AG20443 (cell line): ENCODE data around the gene LRRC75B.
"Not testable (repeated sequence)": the region's sequence is repeated elsewhere in the genome, so short reads cannot be mapped to it uniquely, and the experiment has no call there.

Experiments used
- DNase-seq: peaks from one replicate; pipeline ENCODE4 v3.0.0; 2012; ENCODE audit warnings: low spot score, mixed read lengths

LRRC75B gene

DNA sequence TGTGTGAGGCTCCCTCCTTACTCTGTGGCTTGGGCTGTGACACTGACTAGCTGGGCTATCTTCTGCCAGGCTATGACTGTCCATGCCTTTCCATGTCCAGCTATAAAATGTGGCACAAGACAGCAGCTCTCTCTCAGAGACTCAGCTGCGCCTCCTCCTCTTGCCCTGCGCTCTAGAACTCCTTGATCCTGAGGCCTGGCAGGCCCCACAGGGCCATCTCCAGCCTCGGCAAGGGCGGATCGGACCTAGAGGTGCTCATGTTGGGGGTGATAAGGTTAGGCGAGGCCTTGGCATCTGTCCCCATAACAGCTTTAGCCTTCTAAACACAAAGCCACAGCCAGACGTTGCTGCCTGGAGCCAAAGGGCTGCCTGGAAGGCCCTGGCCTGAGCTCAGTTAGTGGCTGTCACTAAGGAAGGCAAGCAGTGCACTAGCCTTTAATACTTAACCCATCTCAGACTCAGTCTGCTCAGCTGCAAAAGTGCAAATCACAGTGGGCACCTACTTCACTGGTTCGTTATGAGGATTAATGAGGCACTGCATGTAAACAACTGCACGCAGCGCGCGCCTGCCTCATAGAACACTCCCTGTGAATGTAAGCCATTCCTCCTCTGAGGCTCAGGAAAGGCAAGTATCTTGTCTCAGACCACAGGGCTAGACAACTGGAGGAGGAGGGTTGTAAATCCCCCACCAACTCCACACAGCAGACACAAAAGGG is 39.1 kb downstream of the LRRC75B start:
- no peak for DNase-seq

DNA sequence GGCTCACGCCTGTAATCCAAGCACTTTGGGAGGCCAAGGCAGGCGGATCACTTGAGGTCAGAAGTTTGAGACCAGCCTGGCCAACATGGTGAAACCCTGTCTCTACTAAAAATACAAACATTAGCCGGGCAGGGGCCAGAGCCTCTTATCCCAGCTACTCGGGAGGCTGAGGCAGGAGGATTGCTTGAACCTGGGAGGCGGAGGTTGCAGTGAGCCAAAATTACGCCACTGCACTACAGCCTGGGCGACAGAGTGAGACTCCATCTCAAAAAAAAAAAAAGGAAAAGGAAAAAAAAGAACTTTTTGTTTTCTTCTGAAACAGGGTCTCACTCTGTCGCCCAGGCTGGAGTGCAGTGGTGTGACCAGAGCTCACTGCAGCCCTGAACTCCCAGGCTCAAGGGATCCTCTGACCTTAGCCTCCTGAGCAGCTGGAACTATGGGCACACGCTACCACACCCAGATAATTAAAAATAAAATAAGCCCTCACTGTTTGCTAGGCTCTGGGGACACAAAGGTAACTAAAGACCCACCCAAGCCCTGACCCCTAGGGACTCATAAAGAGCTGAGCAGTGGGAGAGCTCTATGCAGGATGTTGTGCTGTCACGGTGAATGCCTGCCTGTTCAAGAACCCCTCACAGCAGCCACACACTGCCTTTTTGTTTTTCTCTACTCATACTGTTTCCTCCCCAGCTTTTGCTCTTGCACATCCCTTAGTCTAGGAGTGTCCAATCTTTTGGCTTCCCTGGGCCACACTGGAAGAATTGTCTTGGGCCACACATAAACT is 40.2 kb downstream of the LRRC75B start:
- not testable (repeated sequence) for DNase-seq

DNA sequence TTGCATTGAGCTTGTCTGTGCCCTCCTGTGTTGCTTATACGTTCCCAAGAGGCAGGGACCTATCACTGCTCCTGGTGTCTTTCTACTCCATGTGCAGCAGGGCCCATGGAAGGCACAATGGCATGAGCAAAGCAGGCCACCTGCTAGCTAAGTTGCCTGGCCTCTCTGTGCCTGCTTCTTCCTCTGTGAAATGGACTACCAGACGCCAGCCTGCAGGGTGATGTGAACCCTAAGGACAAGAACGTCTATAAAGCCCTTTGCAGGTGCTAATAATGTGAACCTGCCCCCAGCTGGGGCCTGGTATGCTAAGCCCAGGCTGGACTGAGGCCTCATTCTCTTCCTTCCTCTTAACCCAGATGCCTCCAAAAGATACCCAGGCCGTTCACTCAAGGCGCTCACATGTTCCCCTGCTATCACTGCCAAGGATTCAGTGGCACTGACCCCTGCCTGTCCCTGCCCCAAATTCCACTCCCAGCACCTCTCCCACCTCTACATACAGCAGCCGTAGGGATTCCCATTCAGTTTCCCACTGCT is 41.9 kb downstream of the LRRC75B start:
- DNase-seq = no peak

DNA sequence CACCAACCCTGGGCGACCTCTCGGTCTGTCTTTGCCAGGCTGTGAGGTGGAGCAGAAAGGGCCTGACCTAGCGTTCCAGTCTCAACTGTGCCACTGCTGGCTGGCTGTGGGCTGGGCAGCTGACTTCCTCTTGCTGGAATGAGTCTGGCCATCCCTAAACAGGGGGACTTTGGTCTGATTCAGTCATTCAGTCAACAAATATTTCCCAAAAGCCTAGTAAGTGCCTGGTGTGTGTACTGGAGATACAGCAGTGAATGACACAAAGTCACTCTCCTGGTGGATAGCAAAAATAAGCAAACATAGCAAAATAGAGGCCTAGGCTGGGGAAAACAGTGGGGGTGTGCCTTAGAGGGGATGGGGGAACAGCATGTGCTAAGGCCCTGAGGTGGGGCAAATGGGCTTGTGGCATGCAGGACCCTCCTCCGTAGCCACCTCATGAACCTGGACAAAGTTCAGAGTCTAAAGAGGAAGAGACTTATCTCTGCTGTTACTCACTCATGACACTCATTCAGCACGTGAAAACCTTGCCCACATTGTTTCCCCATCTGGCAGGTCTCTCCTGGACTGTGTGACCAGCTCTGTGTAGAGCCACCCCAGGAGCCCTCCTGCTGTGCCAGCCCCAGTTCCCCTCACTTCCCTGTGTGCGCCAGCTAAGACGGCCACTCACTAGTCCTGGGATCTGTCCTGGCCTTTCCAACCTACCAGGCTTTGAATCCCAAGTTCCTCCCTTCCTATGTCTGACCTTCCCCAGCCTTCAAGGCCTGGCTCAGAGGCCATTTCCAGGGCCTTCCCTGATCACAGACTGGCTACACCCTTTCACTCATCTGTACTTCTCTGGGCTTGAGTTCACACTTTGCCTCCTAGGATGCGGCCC is 42.6 kb downstream of the LRRC75B start:
- DNase-seq = no peak

DNA sequence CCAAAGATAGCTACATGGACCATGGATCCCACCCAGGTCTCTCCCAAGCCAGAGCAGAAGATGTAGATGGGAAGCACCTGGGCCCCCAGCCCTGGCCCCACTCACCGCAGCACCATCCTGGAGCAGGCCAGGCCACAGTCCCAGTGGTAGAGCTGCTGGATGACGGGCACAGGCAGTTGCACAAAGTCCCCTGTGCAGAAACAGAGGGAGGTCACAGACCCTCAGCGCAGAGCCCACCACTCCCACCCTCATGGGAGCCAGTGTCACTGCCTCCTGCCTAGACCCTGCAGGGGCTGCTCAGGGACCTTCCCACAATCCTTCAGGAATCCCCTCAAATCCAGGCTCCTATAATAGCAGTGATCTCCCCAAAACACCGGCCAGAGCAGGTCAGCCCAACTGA is 44.1 kb downstream of the LRRC75B start:
- DNase-seq = no peak

DNA sequence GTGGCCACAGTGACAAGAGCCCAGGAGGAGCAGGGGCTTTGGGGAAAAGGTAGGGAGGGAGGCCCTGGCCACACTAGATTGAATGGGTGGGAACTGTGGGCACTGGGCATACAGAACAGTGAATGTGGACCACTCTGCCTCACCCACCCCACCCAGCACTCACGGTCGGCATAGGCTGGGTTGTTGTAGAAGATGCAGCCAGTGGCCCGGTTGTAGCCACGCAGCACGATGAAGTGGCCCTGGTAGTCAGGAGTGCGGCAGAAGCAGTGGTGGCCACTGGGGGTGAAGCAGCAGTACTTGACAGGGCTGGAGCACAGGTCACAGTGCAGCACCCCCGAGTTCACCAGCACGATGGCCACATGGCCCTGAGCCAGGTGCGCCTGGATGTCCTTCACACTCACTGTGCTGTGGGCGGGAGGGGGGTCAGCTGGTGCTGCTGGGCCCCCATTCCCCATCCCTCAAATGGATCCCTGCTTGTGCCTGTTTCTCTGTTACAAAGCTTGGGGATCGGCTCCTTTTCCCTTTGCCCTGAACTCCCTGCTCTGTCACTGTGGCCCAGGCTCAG is 49.1 kb downstream of the LRRC75B start:
- no peak for DNase-seq

DNA sequence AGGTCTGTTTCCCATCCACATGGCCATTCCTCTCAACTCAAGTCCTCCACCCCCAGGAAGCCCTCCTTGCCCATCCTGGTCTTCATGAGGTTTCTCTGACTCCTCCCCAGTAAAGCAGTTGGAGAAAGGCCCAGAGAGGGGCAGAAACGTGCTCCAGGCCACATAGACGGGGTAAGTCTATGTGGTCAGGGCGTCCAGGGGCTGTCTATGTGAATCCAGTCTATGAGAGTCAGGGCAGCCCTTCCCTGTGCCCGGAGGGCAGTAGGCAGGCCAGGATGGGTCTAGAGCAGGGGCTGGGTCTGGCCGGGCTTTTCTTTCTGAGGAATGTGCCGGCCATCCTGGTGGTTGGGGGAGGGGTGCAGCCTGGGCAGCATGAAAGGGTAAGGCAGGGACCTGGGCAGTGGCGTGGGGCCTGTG is 49.7 kb downstream of the LRRC75B start:
- no peak for DNase-seq

DNA sequence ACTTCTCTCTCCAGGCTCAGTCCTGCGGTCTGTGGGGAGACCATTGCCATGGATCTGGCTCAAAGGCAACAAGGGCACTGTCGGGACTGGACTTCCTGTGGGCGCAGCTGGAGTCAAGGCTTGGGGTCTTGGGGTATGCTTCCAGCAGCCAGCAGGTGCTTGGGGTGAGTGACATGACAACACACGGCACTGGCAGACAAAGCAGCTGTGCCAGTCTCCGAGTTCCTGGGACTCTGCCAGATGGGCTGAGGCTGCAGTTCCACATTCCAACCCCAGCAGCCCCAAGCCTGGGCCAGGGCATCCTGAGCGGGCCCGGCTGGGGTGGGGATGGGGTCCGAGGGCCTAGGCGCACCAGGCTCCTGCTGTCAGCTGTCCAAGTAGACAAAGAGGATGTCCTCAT is 50.2 kb downstream of the LRRC75B start:
- no peak for DNase-seq

DNA sequence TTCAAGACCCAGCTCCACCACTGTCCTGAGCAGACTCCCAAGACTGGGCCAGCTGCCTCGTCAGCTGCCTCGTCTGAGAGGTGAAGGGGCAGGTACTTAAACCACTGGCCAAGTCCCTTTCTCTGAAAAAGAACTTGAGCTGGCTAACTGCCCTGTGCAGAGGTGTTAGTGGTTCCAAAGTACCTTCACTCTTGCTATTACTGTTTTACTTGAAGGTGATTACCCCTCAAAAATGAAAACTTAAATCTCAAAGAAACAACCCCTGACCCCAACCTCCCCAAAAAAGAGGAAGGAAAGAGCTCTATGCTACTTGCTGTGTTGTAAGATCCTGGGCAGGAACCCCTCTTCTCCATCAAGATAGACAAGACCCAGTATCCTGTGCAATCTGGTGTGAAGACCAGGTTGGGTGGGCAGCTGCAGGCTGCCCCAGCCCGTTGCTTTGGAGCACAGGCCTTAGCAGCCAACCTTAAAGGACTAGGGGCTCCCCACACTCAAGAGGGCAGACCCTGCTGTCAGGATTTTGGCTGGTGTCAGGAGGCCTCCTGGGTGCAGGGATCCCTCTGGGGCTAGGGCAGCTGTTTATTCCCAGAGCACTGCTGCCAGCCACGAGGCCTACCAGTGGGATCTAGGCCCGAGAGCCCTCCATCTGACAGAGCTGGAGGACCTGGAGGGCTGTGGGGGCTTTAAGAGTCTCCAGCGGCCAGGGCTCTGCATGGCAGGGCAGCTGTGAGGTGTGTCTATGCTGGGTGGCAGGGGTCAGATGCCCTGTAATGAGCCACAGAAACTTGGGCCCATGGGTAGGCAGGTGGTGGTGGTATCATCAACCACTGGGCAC is 51.0 kb downstream of the LRRC75B start:
- no peak for DNase-seq

DNA sequence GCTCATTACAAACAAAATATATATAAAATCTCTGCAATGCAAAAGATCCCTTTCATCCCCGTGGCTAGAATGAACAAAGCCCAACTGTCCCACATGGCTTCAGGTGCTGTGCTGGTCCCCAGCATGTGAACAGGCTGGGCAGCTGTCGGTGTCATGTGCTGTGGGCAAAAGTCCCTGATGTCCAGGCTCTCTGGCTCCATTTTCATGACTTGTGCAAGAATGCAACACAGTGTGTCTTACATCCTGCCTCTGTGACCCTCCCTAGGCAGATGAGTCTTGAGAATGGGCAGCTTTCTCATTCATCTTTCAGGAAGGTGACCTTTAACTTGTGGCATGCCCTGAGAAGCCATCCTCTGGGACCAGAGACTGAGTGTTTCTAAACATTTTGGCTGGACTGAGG is 52.4 kb downstream of the LRRC75B start:
- no peak for DNase-seq

DNA sequence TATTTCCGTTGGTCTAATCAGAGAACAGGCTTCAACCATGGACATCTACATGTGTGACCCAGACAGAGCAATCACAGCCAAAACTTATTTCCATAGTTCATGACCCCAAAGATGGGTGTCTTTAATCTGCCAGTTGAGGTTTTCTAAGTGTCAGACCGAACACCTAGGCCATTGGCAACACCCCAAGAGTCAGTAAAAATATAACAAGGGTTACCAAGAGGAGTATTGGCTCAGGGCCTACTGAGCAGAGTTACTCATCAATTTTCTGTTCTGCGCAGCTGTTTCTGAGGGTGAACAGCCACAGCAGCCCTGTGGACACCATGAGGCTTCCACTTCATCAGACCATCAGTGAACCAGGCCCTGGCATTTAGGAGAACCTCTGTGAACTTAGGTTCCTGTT is 56.8 kb downstream of the LRRC75B start:
- DNase-seq = no peak
